SK-N-SH (cell line): Measurements from ENCODE around the gene AANAT.

Experiments used
- CTCF ChIP-seq: fragments of 200-600 bp; sonication (generic); IDR thresholded peaks from 2 replicates; pipeline ENCODE4 v1.6.1; 2017; ENCODE audit warnings: antibody characterized with exemption, mild to moderate bottlenecking, moderate library complexity
- EP300 ChIP-seq, 2 experiments: IDR thresholded peaks; 2 replicates each; pipeline versions ENCODE4 v1.4.0 to v1.6.1; 2012; ENCODE audit warnings: borderline replicate concordance in 1 of 2, low read depth in 1 of 2, low read length in 1 of 2
- GATA2 ChIP-seq: sonication (generic); formaldehyde crosslinking; IDR thresholded peaks from 2 replicates; pipeline ENCODE4 v1.5.0; 2020; ENCODE audit warnings: mild to moderate bottlenecking, missing genetic modification reagents
- JUND ChIP-seq: IDR thresholded peaks from 2 replicates; pipeline ENCODE4 v1.4.0; 2012
- MXI1 ChIP-seq: IDR thresholded peaks from 2 replicates; pipeline ENCODE4 v1.6.1; 2012; ENCODE audit warnings: mild to moderate bottlenecking, low read depth, low read length, improper control_type of control experiment
- PBX3 ChIP-seq: IDR thresholded peaks from 2 replicates; pipeline ENCODE4; 2012
- POLR2AphosphoS5 ChIP-seq: IDR thresholded peaks from 2 replicates; pipeline ENCODE4 v1.6.1; 2012; ENCODE audit warnings: low read depth, low read length
- RAD21 ChIP-seq: IDR thresholded peaks from 2 replicates; pipeline ENCODE4 v1.6.1; 2012; ENCODE audit warnings: mild to moderate bottlenecking, low read length
- RCOR1 ChIP-seq: fragments of 150-350 bp; IDR thresholded peaks from 2 replicates; pipeline ENCODE4 v1.6.1; 2017; ENCODE audit warnings: antibody characterized with exemption, low read length
- REST ChIP-seq: IDR thresholded peaks from 2 replicates; pipeline ENCODE4 v1.6.1; 2012; ENCODE audit warnings: mild to moderate bottlenecking, low read depth, low read length, moderate library complexity
- RXRA ChIP-seq: IDR thresholded peaks from 2 replicates; pipeline ENCODE4 v1.4.0; 2012; ENCODE audit warnings: low read depth, mild to moderate bottlenecking, borderline replicate concordance
- TAF1 ChIP-seq: IDR thresholded peaks from 2 replicates; pipeline ENCODE4 v1.6.1; 2012; ENCODE audit warnings: low read depth, mild to moderate bottlenecking, low read length, moderate library complexity, borderline replicate concordance
- TCF12 ChIP-seq: IDR thresholded peaks from 2 replicates; pipeline ENCODE4 v1.4.0; 2012

DNA sequence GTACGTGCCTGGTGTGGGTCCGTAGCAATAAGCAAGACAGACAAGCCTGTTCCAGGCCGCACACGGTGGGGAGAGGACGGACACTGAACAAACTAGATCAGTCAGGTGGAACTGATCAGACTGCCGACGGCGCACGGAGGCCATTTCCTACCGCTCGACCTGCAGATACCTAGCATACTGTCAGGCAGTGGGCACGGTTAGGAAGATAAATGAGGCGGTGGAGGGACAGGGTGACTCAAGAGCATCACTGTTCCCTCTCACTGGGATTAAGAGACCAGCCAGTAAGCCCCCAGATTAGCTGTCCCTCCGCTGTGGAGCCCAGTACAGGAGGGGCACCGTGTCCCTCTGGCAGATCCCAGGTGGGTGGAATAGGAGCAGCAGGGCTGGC is 4.8 kb downstream of the AANAT start:
- TF ChIP-seq RCOR1 (no peak), CTCF (no peak), MXI1 (no peak), JUND (no peak), POLR2AphosphoS5 (no peak), RAD21 (no peak), REST (no peak), GATA2 (no peak), EP300 (IDR thresholded peaks at IDR 0.05; ENCODE audit: borderline replicate concordance in 1 of 2, low read depth in 1 of 2, low read length in 1 of 2) (no peak), PBX3 (no peak), TAF1 (no peak), RXRA (no peak), TCF12 (no peak)
